CD8-positive, alpha-beta memory T cell (primary cell): ENCODE measurements around the gene CDK16. TPM values are rescaled to one million over a fixed set of nuclear protein-coding genes. Genes with fewer than 3 reads are reported as not detected.

Experiments
- CTCF ChIA-PET: fragments of 350-600 bp; sonication (Branson Sonifier 250); formaldehyde crosslinking; loops from one replicate; lab custom pipeline; 2021; ENCODE audit warnings: antibody characterized with exemption; lab: Charles Lee
- POLR2A ChIA-PET: fragments of 350-600 bp; sonication (Branson Sonifier 250); formaldehyde crosslinking; loops from one replicate; lab custom pipeline; 2021; ENCODE audit warnings: antibody characterized with exemption; lab: Charles Lee
- DNase-seq, 5 donors: peaks; one replicate each; pipeline versions ENCODE4 v3.0.0 to v3.0.0-alpha.2; 2020 to 2022; ENCODE audit warnings: mixed read lengths in 1 of 5
- H3K27ac ChIP-seq: one replicate; pipeline ENCODE4 v1.7.0; 2013; ENCODE audit warnings: low read depth, mild to moderate bottlenecking, low read length, moderate library complexity
- H3K27me3 ChIP-seq: 2 replicates; pipeline ENCODE4 v1.7.0; 2013; ENCODE audit warnings: low read length, mild to moderate bottlenecking; ENCODE audit not compliant: insufficient read depth, poor library complexity, severe bottlenecking
- H3K36me3 ChIP-seq: 2 replicates; pipeline ENCODE4 v1.7.0; 2013; ENCODE audit warnings: mild to moderate bottlenecking, low read length, moderate library complexity; ENCODE audit not compliant: insufficient read depth
- H3K4me1 ChIP-seq: 2 replicates; pipeline ENCODE4 v1.7.0; 2013; ENCODE audit warnings: mild to moderate bottlenecking, low read length, moderate library complexity; ENCODE audit not compliant: insufficient read depth
- H3K4me3 ChIP-seq: 2 replicates; pipeline ENCODE4 v1.7.0; 2013; ENCODE audit warnings: mild to moderate bottlenecking, low read length
- H3K9me3 ChIP-seq: 2 replicates; pipeline ENCODE4 v1.7.0; 2013; ENCODE audit warnings: mild to moderate bottlenecking, low read length
- H3K27ac Mint-ChIP-seq, 8 donors: one replicate each; pipeline ENCODE4 v1.8.0; 2020 to 2021; ENCODE audit warnings: mixed read lengths in 8 of 8, mild to moderate bottlenecking in 6 of 8, inconsistent platforms in 3 of 8, moderate library complexity in 3 of 8
- H3K27me3 Mint-ChIP-seq, 2 donors: one replicate each; pipeline ENCODE4 v1.8.0; 2020 to 2021; ENCODE audit warnings: mixed read lengths in 2 of 2, mild to moderate bottlenecking in 1 of 2, moderate library complexity in 1 of 2
- H3K36me3 Mint-ChIP-seq, 3 donors: one replicate each; pipeline ENCODE4 v1.8.0; 2020 to 2021; ENCODE audit warnings: mixed read lengths in 3 of 3, inconsistent platforms in 1 of 3, mild to moderate bottlenecking in 1 of 3
- H3K4me1 Mint-ChIP-seq, 3 donors: one replicate each; pipeline ENCODE4 v1.8.0; 2020 to 2021; ENCODE audit warnings: mixed read lengths in 3 of 3, inconsistent platforms in 1 of 3, mild to moderate bottlenecking in 1 of 3
- H3K4me3 Mint-ChIP-seq, 7 donors: one replicate each; pipeline ENCODE4 v1.8.0; 2020 to 2021; ENCODE audit warnings: mixed read lengths in 7 of 7, mild to moderate bottlenecking in 6 of 7, moderate library complexity in 4 of 7, inconsistent platforms in 2 of 7
- H3K9me3 Mint-ChIP-seq, 5 donors: one replicate each; pipeline ENCODE4 v1.8.0; 2020 to 2022; ENCODE audit warnings: mixed read lengths in 5 of 5, mild to moderate bottlenecking in 3 of 5, moderate library complexity in 2 of 5, inconsistent platforms in 1 of 5
- polyA plus RNA-seq: library from polyadenylated mRNA; unstranded; fragments of 300-500 nt; fragmentation: Illumina TruSeq; gene quantifications from one replicate; pipeline ENCODE4 v1.2.3, GENCODE V29; 2021
- total RNA-seq, 2 experiments: library from RNA; stranded (reverse); gene quantifications; one replicate each; pipeline ENCODE4 v1.2.3, GENCODE V29; 2021

The CDK16 gene
- total and polyA plus RNA-seq, 3 experiments from 2014 or later: 14.5 to 49.1 (median 48.2) TPM

DNA sequence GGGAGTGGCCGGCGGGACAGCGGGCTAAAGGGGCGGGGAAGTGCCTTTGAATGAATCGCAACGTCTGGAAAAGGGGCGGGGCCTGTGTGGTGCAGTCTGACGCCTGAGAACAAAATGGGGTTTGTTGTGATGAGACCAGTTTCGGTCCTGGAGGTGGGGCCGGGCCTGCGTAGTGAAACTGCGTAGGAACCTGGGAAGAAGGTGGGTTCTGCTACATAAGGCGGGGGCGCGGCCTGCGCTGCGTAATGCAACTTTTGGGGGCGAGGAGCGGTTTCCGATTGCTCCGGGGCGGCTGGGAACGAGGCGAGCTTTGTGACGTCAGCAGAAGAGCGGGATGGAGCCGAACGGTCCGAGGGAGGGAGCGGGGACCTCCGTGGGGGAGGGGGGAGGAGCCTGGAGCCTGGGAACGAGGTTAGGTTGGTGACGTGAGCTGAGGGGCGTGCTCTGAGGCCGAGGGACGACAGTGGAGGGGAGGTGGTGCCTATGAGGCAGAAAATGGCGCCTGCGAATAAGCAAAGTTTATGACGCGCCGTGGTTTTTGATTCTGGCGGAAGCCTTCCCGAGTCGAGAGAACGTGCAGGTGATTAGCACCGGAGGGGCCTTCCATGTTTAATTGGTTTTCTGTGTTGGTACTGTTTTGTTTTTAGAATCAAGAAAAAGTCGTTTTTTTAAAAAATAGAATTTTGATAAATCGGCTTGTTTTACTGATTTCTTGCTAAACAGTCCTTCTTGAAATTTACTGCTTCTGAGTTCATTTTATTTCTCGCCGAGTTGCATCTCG is 15.0 kb downstream of the CDK16 start:
- Mint-ChIP-seq H3K9me3 (no peaks in the 10 kb centered on the region), H3K36me3 (peaks cover 0 to 23% (median 1%) of the 10 kb centered on the region in 3 donors), H3K27me3 (peaks cover 0 to 7% of the 10 kb centered on the region in 2 donors), H3K27ac (peak overlapping the region; percentile 91 to 99 (median 98)), H3K4me1 (peaks cover 38 to 46% (median 40%) of the 10 kb centered on the region in 3 donors), H3K4me3 (peak overlapping the region; percentile 92 to 99 (median 93))
- Histone ChIP-seq H3K4me3 (peak overlapping the region; percentile 66), H3K27me3 (no peaks in the 10 kb centered on the region), H3K27ac (peak overlapping the region; percentile 96), H3K36me3 (no peaks in the 10 kb centered on the region), H3K9me3 (no peaks in the 10 kb centered on the region), H3K4me1 (peaks cover 25% of the 10 kb centered on the region)
- peak; percentile 88 to 98 (median 96) for DNase-seq
- ChIA-PET CTCF (interaction anchor here (0.6 to 0.9 kb wide), 2 partner anchors 151 to 280 kb away, joined by 3 read pairs; no protein-coding TSS in a partner anchor), POLR2A (interaction anchor here (0.5 to 2.4 kb wide), 9 partner anchors 15 to 417 kb away, joined by 3 to 65 read pairs (median 6); partner anchors contain the start of genes CDK16, ELK1, NDUFB11 and RBM10)

DNA sequence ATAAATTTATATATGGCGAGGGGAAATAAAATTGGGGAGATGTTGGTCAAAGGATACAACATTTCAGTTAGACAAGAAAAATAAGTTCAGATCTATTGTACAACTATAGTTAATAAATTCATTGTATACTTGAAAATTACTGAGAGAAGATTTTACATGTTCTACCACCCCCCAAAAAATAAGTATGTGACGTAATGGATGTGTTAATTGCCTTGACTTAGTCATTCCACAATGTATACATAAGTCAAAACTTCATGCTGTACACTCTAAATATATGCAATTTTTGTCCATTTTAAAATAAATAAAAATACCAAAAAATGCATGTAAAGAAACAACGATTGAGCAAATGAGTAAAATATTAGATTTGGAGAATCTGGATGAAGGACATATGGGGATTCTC is 16.1 kb downstream of the CDK16 start:
- DNase-seq: no peak
- H3K4me3 Mint-ChIP-seq: peak overlapping the region; percentile 58 to 99 (median 92)
- ChIA-PET POLR2A (no interaction called here), CTCF (no interaction called here)
- H3K27me3 Mint-ChIP-seq: peaks cover 0 to 5% of the 10 kb centered on the region in 2 donors
- H3K9me3 ChIP-seq: no peaks in the 10 kb centered on the region
- H3K36me3 Mint-ChIP-seq: peaks cover under 1 to 22% (median 3%) of the 10 kb centered on the region in 3 donors
- H3K27ac Mint-ChIP-seq: peak overlapping the region; percentile 22 to 99 (median 72)
- peak overlapping the region; percentile 66 for H3K4me3 ChIP-seq
- peaks cover 38 to 50% (median 40%) of the 10 kb centered on the region in 3 donors for H3K4me1 Mint-ChIP-seq
- H3K9me3 Mint-ChIP-seq: no peaks in the 10 kb centered on the region
- no peak overlapping the region for H3K27ac ChIP-seq
- no peaks in the 10 kb centered on the region for H3K36me3 ChIP-seq
- no peaks in the 10 kb centered on the region for H3K27me3 ChIP-seq
- H3K4me1 ChIP-seq: peaks cover 25% of the 10 kb centered on the region

DNA sequence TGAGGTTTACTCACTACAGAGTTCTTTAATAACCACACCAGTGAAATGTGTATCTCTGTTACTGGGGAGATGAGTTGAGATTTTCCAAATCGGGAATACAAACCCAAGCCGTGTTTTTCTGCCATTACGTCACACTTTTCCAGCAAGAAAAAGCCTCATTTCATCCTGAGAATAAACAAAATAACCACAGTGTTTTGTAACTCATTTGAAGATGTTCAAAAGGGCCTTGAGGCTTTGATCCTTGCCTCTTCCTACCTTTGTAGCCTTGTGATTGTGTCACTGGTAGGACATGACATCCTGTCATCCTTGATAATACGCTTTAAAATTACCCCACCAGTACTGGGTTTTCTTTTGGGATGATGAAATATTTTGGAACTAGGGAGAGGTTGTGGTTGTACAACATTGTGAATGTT is 17.2 kb downstream of the CDK16 start:
- ChIA-PET POLR2A (no interaction called here), CTCF (no interaction called here)
- H3K9me3 Mint-ChIP-seq: no peaks in the 10 kb centered on the region
- Histone ChIP-seq H3K27ac (no peak overlapping the region), H3K9me3 (no peaks in the 10 kb centered on the region), H3K36me3 (no peaks in the 10 kb centered on the region), H3K4me1 (peaks cover 25% of the 10 kb centered on the region), H3K27me3 (no peaks in the 10 kb centered on the region), H3K4me3 (no peak overlapping the region)
- DNase-seq: no peak
- peaks cover 7 to 32% (median 10%) of the 10 kb centered on the region in 3 donors for H3K36me3 Mint-ChIP-seq
- peak overlapping the region in 6 of 7 donors; percentile 3 to 47 (median 16) for H3K4me3 Mint-ChIP-seq
- H3K4me1 Mint-ChIP-seq: peaks cover 38 to 51% (median 40%) of the 10 kb centered on the region in 3 donors
- H3K27ac Mint-ChIP-seq: peak overlapping the region in 7 of 8 donors; percentile 1 to 69 (median 48)
- H3K27me3 Mint-ChIP-seq: peaks cover 0 to 9% of the 10 kb centered on the region in 2 donors

DNA sequence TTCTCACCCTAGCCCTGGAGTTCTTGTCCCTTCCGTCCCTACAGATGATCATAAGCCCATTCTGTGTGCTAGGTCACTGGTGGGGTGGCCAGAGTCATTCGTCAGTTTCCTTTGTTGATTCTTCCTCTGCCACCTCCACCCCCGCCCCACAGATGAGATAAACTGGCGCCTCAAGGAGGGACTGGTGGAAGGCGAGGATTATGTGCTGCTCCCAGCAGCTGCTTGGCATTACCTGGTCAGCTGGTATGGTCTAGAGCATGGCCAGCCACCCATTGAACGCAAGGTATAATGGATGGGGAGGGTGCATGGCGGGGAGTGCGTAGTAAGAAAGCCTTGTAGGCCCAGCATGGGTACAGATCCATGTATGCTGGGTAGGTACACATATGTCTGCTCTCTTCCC is 20.7 kb downstream of the CDK16 start:
- no peaks in the 10 kb centered on the region for H3K9me3 Mint-ChIP-seq
- Histone ChIP-seq H3K27ac (no peak overlapping the region), H3K9me3 (no peaks in the 10 kb centered on the region), H3K27me3 (no peaks in the 10 kb centered on the region), H3K36me3 (peaks cover 14% of the 10 kb centered on the region), H3K4me1 (peaks cover 19% of the 10 kb centered on the region), H3K4me3 (no peak overlapping the region)
- peaks cover 0 to 6% of the 10 kb centered on the region in 2 donors for H3K27me3 Mint-ChIP-seq
- no peak for DNase-seq
- CTCF ChIA-PET: no interaction called here
- H3K36me3 Mint-ChIP-seq: peaks cover 15 to 53% (median 18%) of the 10 kb centered on the region in 3 donors
- no peak overlapping the region for H3K4me3 Mint-ChIP-seq
- H3K27ac Mint-ChIP-seq: peak overlapping the region in 2 of 8 donors; percentile 43 to 78
- peaks cover 23 to 40% (median 30%) of the 10 kb centered on the region in 3 donors for H3K4me1 Mint-ChIP-seq
- POLR2A ChIA-PET: no interaction called here

DNA sequence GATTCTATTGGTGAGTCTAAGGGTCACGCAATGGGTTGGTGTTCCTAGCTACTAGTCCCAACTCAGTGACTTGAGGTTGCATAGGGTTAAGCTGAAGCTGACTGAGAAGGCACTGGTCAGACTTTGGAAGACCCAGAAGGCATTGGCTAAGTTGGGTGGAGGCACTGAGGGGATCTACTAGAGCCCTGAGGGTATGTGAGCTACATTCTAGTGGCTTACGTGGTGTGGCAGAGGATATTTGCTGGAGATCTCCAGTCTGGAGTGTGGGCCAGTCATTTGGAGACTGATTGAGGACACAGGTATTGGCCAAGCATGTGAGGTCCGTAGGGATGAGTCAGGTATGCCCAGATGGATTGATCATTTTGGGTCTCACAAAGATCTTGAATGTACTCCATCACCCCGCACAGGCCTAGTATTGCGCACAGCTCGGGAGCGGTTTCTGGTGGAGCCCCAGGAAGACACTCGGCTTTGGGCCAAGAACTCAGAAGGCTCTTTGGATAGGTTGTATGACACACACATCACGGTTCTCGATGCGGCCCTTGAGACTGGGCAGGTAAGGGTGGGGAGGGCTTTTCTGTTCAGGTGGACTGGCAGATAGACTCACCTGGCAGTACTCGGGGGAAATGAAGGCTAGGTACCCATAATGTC is 21.5 kb downstream of the CDK16 start:
- no peaks in the 10 kb centered on the region for H3K9me3 Mint-ChIP-seq
- peaks cover 16 to 61% (median 18%) of the 10 kb centered on the region in 3 donors for H3K36me3 Mint-ChIP-seq
- Histone ChIP-seq H3K9me3 (no peaks in the 10 kb centered on the region), H3K4me1 (peaks cover 14% of the 10 kb centered on the region), H3K4me3 (no peak overlapping the region), H3K27ac (no peak overlapping the region), H3K27me3 (no peaks in the 10 kb centered on the region), H3K36me3 (peaks cover 14% of the 10 kb centered on the region)
- no peak overlapping the region for H3K4me3 Mint-ChIP-seq
- ChIA-PET POLR2A (no interaction called here), CTCF (no interaction called here)
- no peak for DNase-seq
- H3K27ac Mint-ChIP-seq: peak overlapping the region in 2 of 8 donors; percentile 39 to 63
- peaks cover 0 to 6% of the 10 kb centered on the region in 2 donors for H3K27me3 Mint-ChIP-seq
- H3K4me1 Mint-ChIP-seq: peaks cover 18 to 33% (median 28%) of the 10 kb centered on the region in 3 donors

DNA sequence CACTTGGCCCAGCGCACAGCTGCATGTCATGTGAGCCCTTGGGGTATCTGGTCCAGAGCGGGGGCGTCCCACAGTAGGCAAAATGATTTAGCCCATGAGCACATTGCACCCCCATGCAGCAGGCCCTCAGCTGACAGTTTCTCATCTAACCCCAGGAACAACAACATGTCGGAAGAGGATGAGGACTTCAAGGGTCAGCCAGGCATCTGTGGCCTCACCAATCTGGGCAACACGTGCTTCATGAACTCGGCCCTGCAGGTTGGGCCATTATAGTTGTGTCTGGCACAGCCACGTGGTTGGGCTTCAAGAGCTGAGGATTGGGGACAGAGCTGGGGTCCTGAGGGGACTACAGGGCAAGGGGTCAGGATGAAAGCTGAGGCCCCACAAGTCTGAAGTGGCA is 22.1 kb downstream of the CDK16 start:
- Histone ChIP-seq H3K36me3 (peaks cover 14% of the 10 kb centered on the region), H3K27me3 (no peaks in the 10 kb centered on the region), H3K4me1 (peaks cover 8% of the 10 kb centered on the region), H3K4me3 (no peak overlapping the region), H3K27ac (no peak overlapping the region), H3K9me3 (no peaks in the 10 kb centered on the region)
- H3K27ac Mint-ChIP-seq: peak overlapping the region in 1 of 8 donors; percentile 65
- peaks cover 0 to 6% of the 10 kb centered on the region in 2 donors for H3K27me3 Mint-ChIP-seq
- peak overlapping the region in 1 of 7 donors; percentile 25 for H3K4me3 Mint-ChIP-seq
- H3K4me1 Mint-ChIP-seq: peaks cover 13 to 27% (median 22%) of the 10 kb centered on the region in 3 donors
- POLR2A ChIA-PET: interaction anchor here (0.5 kb wide), 1 partner anchor 9 kb away, joined by 7 read pairs; no protein-coding TSS in a partner anchor
- DNase-seq: no peak
- peaks cover 16 to 59% (median 18%) of the 10 kb centered on the region in 3 donors for H3K36me3 Mint-ChIP-seq
- H3K9me3 Mint-ChIP-seq: no peaks in the 10 kb centered on the region
- CTCF ChIA-PET: no interaction called here

DNA sequence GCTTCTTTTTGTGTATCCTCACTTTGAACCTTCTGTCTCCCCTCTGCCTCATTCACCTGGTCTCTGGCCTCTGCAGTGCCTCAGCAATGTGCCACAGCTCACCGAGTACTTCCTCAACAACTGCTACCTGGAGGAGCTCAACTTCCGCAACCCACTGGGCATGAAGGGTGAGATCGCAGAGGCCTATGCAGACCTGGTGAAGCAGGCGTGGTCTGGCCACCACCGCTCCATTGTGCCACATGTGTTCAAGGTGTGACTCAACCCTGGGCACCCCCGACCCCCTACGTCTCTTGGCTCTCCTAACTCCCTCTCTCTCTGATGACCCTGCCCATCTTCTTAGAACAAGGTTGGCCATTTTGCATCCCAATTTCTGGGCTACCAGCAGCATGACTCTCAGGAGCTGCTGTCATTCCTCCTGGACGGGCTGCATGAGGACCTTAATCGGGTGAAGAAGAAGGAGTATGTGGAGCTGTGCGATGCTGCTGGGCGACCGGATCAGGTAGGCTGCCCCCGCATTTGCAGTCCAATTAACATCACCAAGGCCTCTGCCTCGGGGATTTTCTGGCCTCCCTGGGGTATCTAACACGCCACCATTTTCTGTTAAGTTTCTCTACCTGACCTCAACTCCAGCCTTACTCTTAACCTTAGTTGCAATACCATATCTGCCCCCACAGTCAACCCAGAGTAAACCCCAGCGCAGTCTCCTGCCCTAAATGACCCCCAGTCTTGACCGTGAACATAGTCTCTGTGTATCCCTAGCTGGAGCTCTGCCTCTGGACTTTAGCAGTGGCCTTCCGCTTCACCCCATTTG is 22.9 kb downstream of the CDK16 start:
- Histone ChIP-seq H3K9me3 (no peaks in the 10 kb centered on the region), H3K27ac (no peak overlapping the region), H3K4me1 (peaks cover under 1% of the 10 kb centered on the region), H3K4me3 (no peak overlapping the region), H3K36me3 (peaks cover 14% of the 10 kb centered on the region), H3K27me3 (no peaks in the 10 kb centered on the region)
- H3K4me1 Mint-ChIP-seq: peaks cover 8 to 19% (median 14%) of the 10 kb centered on the region in 3 donors
- H3K36me3 Mint-ChIP-seq: peaks cover 18 to 67% (median 20%) of the 10 kb centered on the region in 3 donors
- no peaks in the 10 kb centered on the region for H3K9me3 Mint-ChIP-seq
- ChIA-PET POLR2A (interaction anchor here (0.5 kb wide), 1 partner anchor 8 kb away, joined by 7 read pairs; no protein-coding TSS in a partner anchor), CTCF (no interaction called here)
- peak overlapping the region in 1 of 8 donors; percentile 77 for H3K27ac Mint-ChIP-seq
- DNase-seq: no peak
- peaks cover 0 to 6% of the 10 kb centered on the region in 2 donors for H3K27me3 Mint-ChIP-seq
- H3K4me3 Mint-ChIP-seq: no peak overlapping the region
